ENCODE results near the gene RNF31.

RNF31 gene

DNA sequence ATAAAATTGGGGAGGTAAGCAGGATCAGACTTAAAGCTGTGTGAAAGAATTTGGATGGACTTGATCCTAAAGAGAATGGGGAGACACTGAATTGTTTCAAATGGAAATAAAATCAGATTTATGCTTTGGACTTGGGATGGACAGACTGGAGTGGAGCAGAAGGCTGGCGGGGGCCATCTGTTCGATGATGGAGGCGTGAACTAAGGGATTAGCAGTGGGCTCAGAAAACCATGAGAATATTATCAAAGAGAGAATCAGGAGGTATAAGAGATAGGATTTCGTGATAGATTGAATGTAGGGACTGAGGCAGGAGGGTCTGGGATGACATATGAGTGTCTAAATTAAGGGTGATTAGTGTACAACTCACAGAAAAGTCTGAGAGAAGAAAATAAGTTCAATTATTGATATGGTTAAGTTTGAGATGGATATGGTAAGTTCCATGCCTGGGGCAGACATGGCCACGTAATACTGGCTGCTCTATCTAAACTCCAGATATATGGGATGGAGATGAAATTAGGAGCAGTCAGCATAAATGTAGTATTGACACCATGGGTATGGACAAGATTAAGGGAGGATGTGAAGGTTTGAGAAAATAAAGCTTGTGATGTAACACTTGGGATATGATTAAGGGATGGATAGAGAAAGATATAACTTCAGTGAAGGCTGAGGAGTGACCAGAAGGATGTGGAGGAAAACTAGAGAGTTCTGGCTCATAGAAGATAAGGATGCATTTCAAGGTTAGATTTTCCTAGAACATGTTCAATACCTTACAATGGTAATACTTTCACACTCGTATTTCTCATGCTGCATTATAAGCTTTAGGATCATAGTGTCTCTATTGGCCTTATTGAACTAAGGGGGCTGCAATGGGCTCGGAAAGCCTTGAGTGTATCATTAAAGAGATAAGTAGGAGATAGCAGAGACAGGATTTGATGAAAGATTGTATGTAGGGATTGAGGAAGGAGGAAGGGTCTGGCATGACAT, 57.2 kb downstream of the RNF31 start:
- no peak for FAIRE-seq

DNA sequence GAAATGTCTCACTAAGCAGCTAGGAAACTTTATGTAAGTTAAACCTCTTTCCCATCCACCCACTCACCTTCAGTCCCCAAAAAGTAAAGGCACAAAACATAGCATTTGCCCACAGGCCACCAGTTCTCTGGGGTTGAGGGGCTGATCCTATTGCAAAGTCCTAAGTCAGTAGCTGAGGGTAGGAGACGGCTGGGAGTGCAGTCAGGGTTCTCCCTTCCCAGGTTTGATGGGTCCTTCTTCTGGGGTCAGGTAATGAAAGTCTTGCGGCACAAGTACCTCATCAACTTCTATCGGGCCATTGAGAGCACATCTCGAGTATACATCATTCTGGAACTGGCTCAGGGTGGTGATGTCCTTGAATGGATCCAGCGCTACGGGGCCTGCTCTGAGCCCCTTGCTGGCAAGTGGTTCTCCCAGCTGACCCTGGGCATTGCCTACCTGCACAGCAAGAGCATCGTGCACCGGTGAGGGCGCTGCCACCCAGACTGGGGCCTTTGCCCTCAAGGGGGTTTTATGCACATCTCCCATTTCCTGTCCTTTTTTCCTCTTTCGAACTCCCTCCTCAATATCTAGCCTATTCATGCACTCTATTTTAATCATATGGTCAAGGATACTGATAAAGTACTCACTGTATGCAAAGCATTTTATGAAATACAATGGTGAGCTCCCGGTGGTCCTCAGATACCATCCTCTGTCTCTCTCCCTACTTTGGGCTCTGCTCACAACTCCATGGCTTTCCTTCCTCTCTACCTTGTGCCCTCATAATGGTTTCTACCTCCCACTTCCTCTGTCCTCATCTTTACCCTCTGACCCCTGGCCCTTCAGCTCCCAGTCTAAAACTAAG, 59.2 kb downstream of the RNF31 start:
- FAIRE-seq: no peak

DNA sequence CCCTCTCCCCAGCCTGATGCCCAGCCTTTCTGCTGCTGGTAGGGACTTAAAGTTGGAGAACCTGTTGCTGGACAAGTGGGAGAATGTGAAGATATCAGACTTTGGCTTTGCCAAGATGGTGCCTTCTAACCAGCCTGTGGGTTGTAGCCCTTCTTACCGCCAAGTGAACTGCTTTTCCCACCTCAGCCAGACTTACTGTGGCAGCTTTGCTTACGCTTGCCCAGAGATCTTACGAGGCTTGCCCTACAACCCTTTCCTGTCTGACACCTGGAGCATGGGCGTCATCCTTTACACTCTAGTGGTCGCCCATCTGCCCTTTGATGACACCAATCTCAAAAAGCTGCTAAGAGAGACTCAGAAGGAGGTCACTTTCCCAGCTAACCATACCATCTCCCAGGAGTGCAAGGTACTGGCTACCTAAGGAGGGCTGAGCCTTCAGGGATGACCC, 59.8 kb downstream of the RNF31 start:
- no peak for FAIRE-seq

DNA sequence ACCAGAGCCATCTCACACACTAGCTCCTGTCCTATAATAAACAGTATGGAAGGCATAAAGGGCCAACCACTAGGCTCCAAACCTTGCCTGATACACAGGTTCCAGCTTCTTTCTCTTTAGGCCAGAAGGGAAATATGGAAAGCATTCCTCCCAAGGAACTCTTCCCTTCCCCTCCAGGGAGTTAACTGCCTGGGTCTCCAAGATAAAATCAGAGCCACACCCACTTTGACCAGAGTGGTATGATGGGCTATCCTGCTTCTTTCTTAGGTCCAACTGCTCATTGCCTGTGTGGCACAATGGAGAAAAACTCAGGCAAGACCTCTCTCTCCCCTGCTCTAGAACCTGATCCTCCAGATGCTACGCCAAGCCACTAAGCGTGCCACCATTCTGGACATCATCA, 60.3 kb downstream of the RNF31 start:
- no peak for FAIRE-seq
